HepG2 (cell line): ENCODE results near the gene RAB17.

Source experiments
- AHR ChIP-seq: IDR thresholded peaks from 2 replicates; pipeline ENCODE4 v1.6.1; 2018; ENCODE audit warnings: missing genetic modification reagents, missing compliant biosample characterization
- BRF2 ChIP-seq: sonication (generic); formaldehyde crosslinking; IDR thresholded peaks from 2 replicates; pipeline ENCODE4 v1.8.1; 2022; ENCODE audit warnings: mild to moderate bottlenecking, missing genetic modification reagents
- CBX5 ChIP-seq: sonication (generic); formaldehyde crosslinking; IDR thresholded peaks from 2 replicates; pipeline ENCODE4 v1.4.0; 2020; ENCODE audit warnings: missing genetic modification reagents, borderline replicate concordance
- CTCF ChIP-seq: sonication (generic); formaldehyde crosslinking; IDR thresholded peaks from 2 replicates; pipeline ENCODE4 v1.5.0; 2020; ENCODE audit warnings: mild to moderate bottlenecking, missing genetic modification reagents, moderate library complexity
- EP300 ChIP-seq, 3 experiments: sonication (generic) in 1 of 3; formaldehyde crosslinking in 1 of 3; IDR thresholded peaks; 2 replicates each; pipeline versions ENCODE4 v1.5.1 to v1.6.1; 2011 to 2020; ENCODE audit warnings: low read depth in 2 of 3, low read length in 2 of 3, borderline replicate concordance in 1 of 3, improper control_type of control experiment in 1 of 3, mild to moderate bottlenecking in 1 of 3, missing genetic modification reagents in 1 of 3, moderate library complexity in 1 of 3
- GZF1 ChIP-seq: sonication (generic); formaldehyde crosslinking; IDR thresholded peaks from 2 replicates; pipeline ENCODE4 v1.5.1; 2020; ENCODE audit warnings: mild to moderate bottlenecking, missing genetic modification reagents
- HDAC2 ChIP-seq: sonication (generic); formaldehyde crosslinking; IDR thresholded peaks from 2 replicates; pipeline ENCODE4 v1.4.0; 2020; ENCODE audit warnings: missing genetic modification reagents
- MEIS2 ChIP-seq: sonication (generic); formaldehyde crosslinking; IDR thresholded peaks from 2 replicates; pipeline ENCODE4 v1.9.0; 2021; ENCODE audit warnings: mild to moderate bottlenecking, missing genetic modification reagents
- POLR2A ChIP-seq, 2 experiments: IDR thresholded peaks; 2 replicates each; pipeline ENCODE4 v1.6.1; 2011; ENCODE audit warnings: low read depth in 2 of 2, low read length in 2 of 2, mild to moderate bottlenecking in 1 of 2, moderate library complexity in 1 of 2; ENCODE audit not compliant: insufficient read depth in 1 of 2
- RBFOX2 ChIP-seq: fragments of 200-400 bp; formaldehyde crosslinking; IDR thresholded peaks from 2 replicates; pipeline ENCODE4 v1.6.1; 2017; ENCODE audit warnings: low read depth, mild to moderate bottlenecking, low read length
- SETDB1 ChIP-seq: sonication (generic); formaldehyde crosslinking; IDR thresholded peaks from 2 replicates; pipeline ENCODE4 v1.5.1; 2020; ENCODE audit warnings: missing genetic modification reagents, mild to moderate bottlenecking, borderline replicate concordance
- SP1 ChIP-seq, 2 experiments: fragments of 450-650 bp in 1 of 2; sonication (generic) in 1 of 2; formaldehyde crosslinking in 1 of 2; IDR thresholded peaks; 2 replicates each; pipeline versions ENCODE4 v1.4.0 to v1.6.1; 2016 to 2020; ENCODE audit warnings: missing genetic modification reagents in 1 of 2
- ZBTB21 ChIP-seq: sonication (generic); formaldehyde crosslinking; IDR thresholded peaks from 2 replicates; pipeline ENCODE4 v1.4.0; 2020; ENCODE audit warnings: missing genetic modification reagents
- ZNF263 ChIP-seq: sonication (generic); formaldehyde crosslinking; IDR thresholded peaks from 2 replicates; pipeline ENCODE4 v1.4.0; 2020; ENCODE audit warnings: missing genetic modification reagents

- TF ChIP-seq CBX5 (CRISPR knock-in tag) (no peak), ZNF263 (CRISPR knock-in tag) (no peak), EP300 (IDR thresholded peaks at IDR 0.05; ENCODE audit: low read depth in 2 of 2, low read length in 2 of 2) (no peak), EP300 (CRISPR knock-in tag; IDR thresholded peaks at IDR 0.05; ENCODE audit: borderline replicate concordance) (no peak), RBFOX2 (no peak), POLR2A (IDR thresholded peaks at IDR 0.05; ENCODE audit: insufficient read depth in 1 of 2, low read depth in 2 of 2, low read length in 2 of 2) (no peak), SP1 (IDR thresholded peaks at IDR 0.05) (no peak), SP1 (CRISPR knock-in tag; IDR thresholded peaks at IDR 0.05) (no peak), SETDB1 (CRISPR knock-in tag) (no peak), CTCF (CRISPR knock-in tag) (no peak), GZF1 (no peak), AHR (CRISPR knock-in tag) (no peak), HDAC2 (no peak), BRF2 (CRISPR knock-in tag) (no peak), ZBTB21 (CRISPR knock-in tag) (no peak), MEIS2 (CRISPR knock-in tag) (no peak)
Measured at GRCh38 chr2:237596520-237597195, 6.1 kb upstream of the RAB17 start.
